Mucosa of rectum (tissue), 2 donors: Measurements from ENCODE around the gene CRKL.

Source experiments
- H3K27ac ChIP-seq, 2 donors: one replicate each; pipeline ENCODE4 v1.7.0; 2013; ENCODE audit warnings: inconsistent platforms in 2 of 2, low read depth in 2 of 2, low read length in 2 of 2
- H3K27me3 ChIP-seq, 2 donors: one replicate each; pipeline ENCODE4 v1.7.0; 2013; ENCODE audit warnings: low read length in 2 of 2; ENCODE audit not compliant: control insufficient read depth in 2 of 2, insufficient read depth in 2 of 2
- H3K36me3 ChIP-seq, 2 donors: one replicate each; pipeline ENCODE4 v1.7.0; 2013; ENCODE audit warnings: low read length in 2 of 2; ENCODE audit not compliant: control insufficient read depth in 2 of 2, insufficient read depth in 2 of 2
- H3K4me1 ChIP-seq, 2 donors: one replicate each; pipeline ENCODE4 v1.7.0; 2013; ENCODE audit warnings: low read length in 2 of 2, mild to moderate bottlenecking in 1 of 2; ENCODE audit not compliant: control insufficient read depth in 2 of 2, insufficient read depth in 2 of 2
- H3K4me3 ChIP-seq, 2 donors: one replicate each; pipeline ENCODE4 v1.7.0; 2013; ENCODE audit warnings: low read length in 2 of 2
- H3K9ac ChIP-seq, 2 donors: one replicate each; pipeline ENCODE4 v1.7.0; 2013; ENCODE audit warnings: low read length in 2 of 2, low read depth in 1 of 2, mild to moderate bottlenecking in 1 of 2
- H3K9me3 ChIP-seq, 2 donors: one replicate each; pipeline ENCODE4 v1.7.0; 2013; ENCODE audit warnings: low read length in 2 of 2; ENCODE audit not compliant: control insufficient read depth in 2 of 2
- donor health status: healthy.
- donor health status: Normal muscosa, but diverticular disease.

CRKL gene

GRCh38 chr22:20943104-20943933 lies 26.1 kb downstream of the CRKL start:
- Histone ChIP-seq H3K9me3 (no peaks in the 10 kb centered on the region), H3K4me3 (no peak overlapping the region), H3K27me3 (no peaks in the 10 kb centered on the region), H3K27ac (no peak overlapping the region), H3K9ac (no peak overlapping the region), H3K36me3 (peaks cover 0 to 10% of the 10 kb centered on the region in 2 donors), H3K4me1 (peaks cover 13 to 16% of the 10 kb centered on the region in 2 donors)

- Histone ChIP-seq H3K4me1 (peaks cover 16% of the 10 kb centered on the region in 2 donors), H3K4me3 (no peak overlapping the region), H3K36me3 (peaks cover 0 to 8% of the 10 kb centered on the region in 2 donors), H3K9ac (no peak overlapping the region), H3K27me3 (no peaks in the 10 kb centered on the region), H3K9me3 (no peaks in the 10 kb centered on the region), H3K27ac (no peak overlapping the region)
Measured at GRCh38 chr22:20944042-20944441, 26.8 kb downstream of the CRKL start.

- Histone ChIP-seq H3K27me3 (no peaks in the 10 kb centered on the region), H3K9ac (no peak overlapping the region), H3K27ac (no peak overlapping the region), H3K9me3 (no peaks in the 10 kb centered on the region), H3K4me1 (peaks cover 16 to 22% of the 10 kb centered on the region in 2 donors), H3K36me3 (peaks cover 9 to 21% of the 10 kb centered on the region in 2 donors), H3K4me3 (no peak overlapping the region)
Measured at GRCh38 chr22:20945578-20945934, 28.3 kb downstream of the CRKL start.

- Histone ChIP-seq H3K36me3 (peaks cover 16 to 26% of the 10 kb centered on the region in 2 donors), H3K27me3 (no peaks in the 10 kb centered on the region), H3K4me1 (peaks cover 23 to 29% of the 10 kb centered on the region in 2 donors), H3K9me3 (no peaks in the 10 kb centered on the region), H3K27ac (no peak overlapping the region), H3K9ac (no peak overlapping the region), H3K4me3 (no peak overlapping the region)
Measured at GRCh38 chr22:20946080-20946986, 29.1 kb downstream of the CRKL start.

GRCh38 chr22:20946991-20947390 lies 29.8 kb downstream of the CRKL start:
- no peak overlapping the region for H3K27ac ChIP-seq
- H3K4me1 ChIP-seq, result peaks cover 30 to 36% of the 10 kb centered on the region in 2 donors
- no peak overlapping the region for H3K9ac ChIP-seq
- H3K9me3 ChIP-seq, result no peaks in the 10 kb centered on the region
- no peak overlapping the region for H3K4me3 ChIP-seq
- H3K36me3 ChIP-seq, result peaks cover 23 to 32% of the 10 kb centered on the region in 2 donors
- no peaks in the 10 kb centered on the region for H3K27me3 ChIP-seq

GRCh38 chr22:20948450-20948849 lies 31.2 kb downstream of the CRKL start:
- H3K4me1 ChIP-seq, result peaks cover 40 to 48% of the 10 kb centered on the region in 2 donors
- H3K27me3 ChIP-seq, result no peaks in the 10 kb centered on the region
- peak overlapping the region; percentile 11 to 37 for H3K27ac ChIP-seq
- H3K9me3 ChIP-seq, result no peaks in the 10 kb centered on the region
- H3K4me3 ChIP-seq, result no peak overlapping the region
- H3K9ac ChIP-seq, result no peak overlapping the region
- H3K36me3 ChIP-seq, result peaks cover 29 to 40% of the 10 kb centered on the region in 2 donors

- H3K4me1 ChIP-seq, result peaks cover 46 to 54% of the 10 kb centered on the region in 2 donors
- H3K4me3 ChIP-seq, result no peak overlapping the region
- H3K36me3 ChIP-seq, result peaks cover 33 to 43% of the 10 kb centered on the region in 2 donors
- no peaks in the 10 kb centered on the region for H3K27me3 ChIP-seq
- no peak overlapping the region for H3K9ac ChIP-seq
- peak overlapping the region in 1 of 2 donors; percentile 37 for H3K27ac ChIP-seq
- H3K9me3 ChIP-seq, result no peaks in the 10 kb centered on the region
Measured at GRCh38 chr22:20948989-20949388, 31.8 kb downstream of the CRKL start.

- H3K9me3 ChIP-seq, result no peaks in the 10 kb centered on the region
- H3K4me3 ChIP-seq, result peak overlapping the region in 1 of 2 donors; percentile 40
- H3K9ac ChIP-seq, result no peak overlapping the region
- H3K36me3 ChIP-seq, result peaks cover 36 to 43% of the 10 kb centered on the region in 2 donors
- peak overlapping the region; percentile 87 to 92 for H3K27ac ChIP-seq
- H3K27me3 ChIP-seq, result no peaks in the 10 kb centered on the region
- peaks cover 51 to 61% of the 10 kb centered on the region in 2 donors for H3K4me1 ChIP-seq
Measured at GRCh38 chr22:20949698-20950183, 32.5 kb downstream of the CRKL start.

GRCh38 chr22:20951151-20951931 lies 34.1 kb downstream of the CRKL start:
- Histone ChIP-seq H3K4me1 (peaks cover 47 to 69% of the 10 kb centered on the region in 2 donors), H3K36me3 (peaks cover 36 to 40% of the 10 kb centered on the region in 2 donors), H3K4me3 (peak overlapping the region in 1 of 2 donors; percentile 49), H3K9me3 (no peaks in the 10 kb centered on the region), H3K9ac (peak overlapping the region; percentile 20 to 34), H3K27ac (peak overlapping the region; percentile 87 to 92), H3K27me3 (no peaks in the 10 kb centered on the region)
